MM.1S (cell line): ENCODE results near the gene TTC19.

Experiments used
- EZH2 ChIP-seq: fragments of 300-600 bp; sonication (generic); optimal IDR thresholded peaks from 2 replicates; pipeline ENCODE3; 2017; ENCODE audit warnings: low read depth, mild to moderate bottlenecking, antibody characterized with exemption, low read length, mixed read lengths
- EZH2phosphoT487 ChIP-seq: fragments of 300-600 bp; sonication (generic); IDR thresholded peaks from 2 replicates; pipeline ENCODE4 v1.6.1; 2018; ENCODE audit warnings: antibody characterized with exemption, low read length
- TF ChIP-seq, protein P1 (sequence below): fragments of 300-600 bp; sonication (generic); IDR thresholded peaks from 2 replicates; pipeline ENCODE4 v1.5.1; 2016; ENCODE audit warnings: antibody characterized with exemption, low read length, mixed read lengths

DNA sequence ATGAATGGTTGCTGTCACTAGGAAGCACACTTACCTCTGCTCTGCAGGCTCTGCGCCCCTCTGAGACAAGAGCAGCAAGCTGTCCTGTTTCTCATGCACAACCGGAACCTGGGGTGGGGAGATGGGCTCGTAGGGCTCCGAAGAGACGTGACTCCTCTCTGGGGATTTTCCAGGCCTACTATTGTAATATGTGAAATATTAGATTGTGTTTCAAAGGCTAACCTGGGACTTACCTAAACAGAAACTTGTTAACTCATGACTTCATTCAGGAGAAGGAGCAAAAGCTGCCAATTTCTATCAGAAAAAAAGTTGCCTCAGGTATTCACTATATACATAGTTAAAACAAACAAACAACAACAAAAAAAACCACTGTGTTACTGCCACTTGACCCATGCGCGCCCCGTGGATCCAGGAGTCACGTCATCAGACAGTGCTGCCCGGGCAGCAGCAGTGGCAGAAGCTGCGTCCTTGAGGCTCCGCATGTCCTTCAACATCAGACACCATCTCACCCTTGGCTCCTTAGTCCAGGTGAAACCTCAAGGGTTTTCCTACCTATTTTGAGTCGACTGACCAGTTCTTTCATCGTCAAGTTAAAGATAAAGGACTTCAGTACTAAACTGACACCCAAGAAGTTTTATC is 49.3 kb downstream of the TTC19 start:
- TF ChIP-seq, protein P1, sequence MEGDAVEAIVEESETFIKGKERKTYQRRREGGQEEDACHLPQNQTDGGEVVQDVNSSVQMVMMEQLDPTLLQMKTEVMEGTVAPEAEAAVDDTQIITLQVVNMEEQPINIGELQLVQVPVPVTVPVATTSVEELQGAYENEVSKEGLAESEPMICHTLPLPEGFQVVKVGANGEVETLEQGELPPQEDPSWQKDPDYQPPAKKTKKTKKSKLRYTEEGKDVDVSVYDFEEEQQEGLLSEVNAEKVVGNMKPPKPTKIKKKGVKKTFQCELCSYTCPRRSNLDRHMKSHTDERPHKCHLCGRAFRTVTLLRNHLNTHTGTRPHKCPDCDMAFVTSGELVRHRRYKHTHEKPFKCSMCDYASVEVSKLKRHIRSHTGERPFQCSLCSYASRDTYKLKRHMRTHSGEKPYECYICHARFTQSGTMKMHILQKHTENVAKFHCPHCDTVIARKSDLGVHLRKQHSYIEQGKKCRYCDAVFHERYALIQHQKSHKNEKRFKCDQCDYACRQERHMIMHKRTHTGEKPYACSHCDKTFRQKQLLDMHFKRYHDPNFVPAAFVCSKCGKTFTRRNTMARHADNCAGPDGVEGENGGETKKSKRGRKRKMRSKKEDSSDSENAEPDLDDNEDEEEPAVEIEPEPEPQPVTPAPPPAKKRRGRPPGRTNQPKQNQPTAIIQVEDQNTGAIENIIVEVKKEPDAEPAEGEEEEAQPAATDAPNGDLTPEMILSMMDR: no peak
- TF ChIP-seq EZH2phosphoT487 (no peak), EZH2 (no peak)
